Measurements from ENCODE around the gene IGSF23. TPM values are rescaled to one million over a fixed set of nuclear protein-coding genes. Genes with fewer than 3 reads are reported as not detected.

The IGSF23 gene
- total and polyA plus RNA-seq, 12 donors = 0.86 TPM; not detected in 11

DNA sequence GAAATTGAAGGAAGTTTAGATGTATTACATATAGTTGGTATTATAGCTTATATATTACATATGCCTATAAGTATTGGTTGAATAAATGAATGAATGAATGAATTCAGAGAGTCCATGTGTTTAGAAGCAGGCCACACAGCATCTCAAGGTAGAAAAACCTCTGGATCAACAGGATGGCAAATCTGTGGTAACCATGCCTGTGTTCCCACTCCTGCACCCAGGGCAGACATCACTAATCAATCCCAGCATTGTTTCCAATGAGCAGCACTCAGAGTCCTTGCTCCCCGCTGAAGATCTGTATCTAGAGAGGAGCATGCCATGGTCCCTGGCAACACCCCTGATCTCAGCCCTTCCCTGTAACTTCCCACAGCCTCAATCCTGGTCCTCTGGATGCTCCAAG is 58.9 kb downstream of the IGSF23 start:
- Histone ChIP-seq H3K4me1 (peaks cover 0 to 4% (median 0%) of the 10 kb centered on the region in 9 donors), H3K27me3 (no peaks in the 10 kb centered on the region), H3K36me3 (peaks cover 0 to 14% (median 0%) of the 10 kb centered on the region in 9 donors), H3K9me3 (no peaks in the 10 kb centered on the region), H3K4me3 (no peak overlapping the region), H3K27ac (no peak overlapping the region)
- ATAC-seq (no peak), DNase-seq (no peak)
- TF ChIP-seq, protein P1, sequence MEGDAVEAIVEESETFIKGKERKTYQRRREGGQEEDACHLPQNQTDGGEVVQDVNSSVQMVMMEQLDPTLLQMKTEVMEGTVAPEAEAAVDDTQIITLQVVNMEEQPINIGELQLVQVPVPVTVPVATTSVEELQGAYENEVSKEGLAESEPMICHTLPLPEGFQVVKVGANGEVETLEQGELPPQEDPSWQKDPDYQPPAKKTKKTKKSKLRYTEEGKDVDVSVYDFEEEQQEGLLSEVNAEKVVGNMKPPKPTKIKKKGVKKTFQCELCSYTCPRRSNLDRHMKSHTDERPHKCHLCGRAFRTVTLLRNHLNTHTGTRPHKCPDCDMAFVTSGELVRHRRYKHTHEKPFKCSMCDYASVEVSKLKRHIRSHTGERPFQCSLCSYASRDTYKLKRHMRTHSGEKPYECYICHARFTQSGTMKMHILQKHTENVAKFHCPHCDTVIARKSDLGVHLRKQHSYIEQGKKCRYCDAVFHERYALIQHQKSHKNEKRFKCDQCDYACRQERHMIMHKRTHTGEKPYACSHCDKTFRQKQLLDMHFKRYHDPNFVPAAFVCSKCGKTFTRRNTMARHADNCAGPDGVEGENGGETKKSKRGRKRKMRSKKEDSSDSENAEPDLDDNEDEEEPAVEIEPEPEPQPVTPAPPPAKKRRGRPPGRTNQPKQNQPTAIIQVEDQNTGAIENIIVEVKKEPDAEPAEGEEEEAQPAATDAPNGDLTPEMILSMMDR (IDR thresholded peaks at IDR 0.05) = no peak
- intact Hi-C loops (cut with DNase I) = no loop called here
- 72 to 79% methylated on average over 1 of the region's 1 CpG for WGBS, 2 donors

DNA sequence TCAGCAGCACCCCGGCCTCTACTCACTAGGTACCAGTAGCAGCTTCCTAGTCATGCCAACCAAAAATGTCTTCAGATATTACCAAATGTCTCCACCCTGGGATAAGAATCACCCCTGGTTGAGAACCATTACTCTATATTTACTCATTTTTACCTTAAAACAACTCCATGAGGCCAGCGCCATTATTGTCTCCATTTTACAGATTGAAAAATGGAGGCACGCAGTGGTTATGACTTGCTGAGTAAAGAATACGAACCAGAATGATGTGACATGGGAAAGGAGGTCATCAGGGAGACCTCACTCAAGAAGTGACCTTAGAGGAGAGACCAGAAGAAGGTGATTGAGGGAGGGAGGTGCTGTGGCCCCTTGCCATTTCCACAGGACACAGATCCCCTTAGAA is 60.1 kb downstream of the IGSF23 start:
- Histone ChIP-seq H3K4me1 (peaks cover 0 to 6% (median 0%) of the 10 kb centered on the region in 9 donors), H3K27ac (no peak overlapping the region), H3K27me3 (no peaks in the 10 kb centered on the region), H3K9me3 (no peaks in the 10 kb centered on the region), H3K36me3 (peaks cover 0 to 16% (median 0%) of the 10 kb centered on the region in 9 donors), H3K4me3 (no peak overlapping the region)
- TF ChIP-seq, protein P1 (IDR thresholded peaks at IDR 0.05) = no peak
- intact Hi-C loops (cut with DNase I) = no loop called here
- ATAC-seq (no peak), DNase-seq (no peak)
- WGBS, 2 donors = 93 to 95% methylated on average over 4 of the region's 4 CpGs

DNA sequence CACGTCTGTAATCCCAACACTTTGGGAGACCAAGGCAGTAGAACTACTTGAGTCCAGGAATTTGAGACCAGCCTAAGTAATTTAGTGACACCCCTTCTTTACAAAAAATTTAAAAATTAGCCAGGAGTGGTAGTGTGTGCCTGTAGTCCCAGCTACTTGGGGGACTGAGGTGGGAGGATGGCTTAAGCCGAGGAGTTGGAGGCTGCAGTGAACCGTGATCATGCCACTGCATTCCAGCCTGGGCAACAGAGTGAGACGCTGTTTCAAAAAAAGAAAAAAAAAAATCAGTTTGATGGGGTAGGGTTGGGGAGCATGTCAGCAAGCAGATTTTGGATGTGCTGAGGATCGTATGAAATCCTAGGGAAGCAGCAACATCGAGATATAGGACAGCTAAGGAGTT is 62.2 kb downstream of the IGSF23 start:
- Histone ChIP-seq H3K4me3 (no peak overlapping the region), H3K27ac (no peak overlapping the region), H3K36me3 (peaks cover 0 to 29% (median 0%) of the 10 kb centered on the region in 9 donors), H3K4me1 (peaks cover 0 to 6% (median 0%) of the 10 kb centered on the region in 9 donors), H3K9me3 (no peaks in the 10 kb centered on the region), H3K27me3 (no peaks in the 10 kb centered on the region)
- WGBS, 2 donors = 88 to 93% methylated on average over 6 of the region's 6 CpGs
- no peak for ATAC-seq
- TF ChIP-seq, protein P1 (IDR thresholded peaks at IDR 0.05) = no peak
- intact Hi-C loops (cut with DNase I) = no loop called here
- no peak for DNase-seq

DNA sequence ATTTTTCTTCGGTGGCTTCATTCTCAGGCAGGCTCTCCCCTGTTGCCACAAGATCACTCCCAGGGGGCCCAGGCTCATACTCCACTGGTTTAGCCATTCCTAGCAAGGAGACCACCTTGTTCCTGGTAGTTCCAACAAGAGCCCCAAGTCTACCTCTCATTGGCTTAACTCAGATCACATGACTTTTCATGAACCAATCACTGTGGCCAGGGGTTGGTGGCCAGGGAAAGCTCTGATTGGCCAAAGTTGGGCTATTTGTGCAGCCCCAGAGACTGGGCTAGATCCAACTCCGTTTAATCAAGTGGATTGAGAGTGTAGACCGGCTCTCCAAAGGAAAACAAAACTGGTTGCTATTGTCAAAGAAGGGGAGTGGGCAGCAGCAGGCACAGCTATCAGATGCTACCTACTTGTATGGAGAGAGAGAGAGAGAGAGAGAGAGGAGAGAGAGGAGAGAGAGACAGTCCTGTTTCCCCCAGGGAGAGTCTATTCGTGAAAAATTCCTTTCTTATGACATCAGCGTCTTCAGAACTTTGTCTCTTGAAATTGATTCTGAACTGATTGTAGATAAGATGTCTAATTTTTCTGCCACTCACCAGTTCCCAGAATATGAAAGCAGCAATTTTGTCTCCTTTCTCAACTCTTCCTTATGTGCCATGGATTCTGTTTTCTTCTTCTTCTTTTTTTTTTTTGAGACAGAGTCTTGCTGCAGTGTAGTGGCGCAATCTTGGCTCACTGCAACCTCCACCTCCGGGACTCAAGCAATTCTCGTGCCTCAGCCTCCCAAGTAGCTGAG is 63.9 kb downstream of the IGSF23 start:
- no peak for ATAC-seq

More for the DNA sequence above, 63.9 kb downstream of the IGSF23 start:
- 56 to 66% methylated on average over 8 of the region's 8 CpGs for WGBS, 2 donors
- Histone ChIP-seq H3K4me1 (peaks cover 0 to 6% (median 0%) of the 10 kb centered on the region in 9 donors), H3K4me3 (no peak overlapping the region), H3K9me3 (no peaks in the 10 kb centered on the region), H3K27me3 (no peaks in the 10 kb centered on the region), H3K36me3 (peaks cover 0 to 42% (median 0%) of the 10 kb centered on the region in 9 donors), H3K27ac (peak overlapping the region in 1 of 10 donors; percentile 12)
- intact Hi-C loops (cut with DNase I) = no loop called here
- no peak for DNase-seq
- TF ChIP-seq, protein P1 (IDR thresholded peaks at IDR 0.05) = no peak
